PC-9 (cell line): ENCODE measurements around the gene VPS37B.

Experiments
- CTCF ChIP-seq: fragments of 200-600 bp; sonication (generic); conservative IDR thresholded peaks from 2 replicates; pipeline ENCODE4 v1.6.1; 2017; ENCODE audit warnings: mixed run types, antibody characterized with exemption, mild to moderate bottlenecking, moderate library complexity
- EZH2 ChIP-seq: fragments of 200-600 bp; sonication (generic); IDR thresholded peaks from 2 replicates; pipeline ENCODE4 v1.8.0; 2017; ENCODE audit warnings: antibody characterized with exemption, low read depth

GRCh38 chr12:122854554-122854953, 41.4 kb downstream of the VPS37B start:
- TF ChIP-seq CTCF (no peak), EZH2 (no peak)
